Activated T-cell treated with anti-CD3 and anti-CD28 coated beads, Interleukin-2, amount 50 U/mL, for 72 hours (primary cell): Measurements from ENCODE around the gene ZNF488. TPM values are rescaled to one million over a fixed set of nuclear protein-coding genes. Genes with fewer than 3 reads are reported as not detected.

Source experiments
- ATAC-seq, 2 donors: fragments of 150-1000 bp; cut with Tn5 transposase; replicated peaks in 1 of 2; 2 replicates each; pipeline ENCODE4 v1.10.0; 2021; ENCODE audit warnings: moderate library complexity in 2 of 2, mild to moderate bottlenecking in 1 of 2
- DNase-seq, 2 donors: peaks; one replicate each; pipeline ENCODE4 v3.0.0; 2021 to 2022; ENCODE audit warnings: mixed read lengths in 1 of 2
- H3K27ac Mint-ChIP-seq: one replicate; pipeline ENCODE4 v1.8.0; 2022; ENCODE audit warnings: mild to moderate bottlenecking, moderate library complexity, mixed read lengths
- H3K27me3 Mint-ChIP-seq: one replicate; pipeline ENCODE4 v1.8.0; 2022; ENCODE audit warnings: low read depth, mixed read lengths
- H3K36me3 Mint-ChIP-seq, 2 donors: one replicate each; pipeline ENCODE4 v1.8.0; 2022; ENCODE audit warnings: mixed read lengths in 2 of 2, mild to moderate bottlenecking in 1 of 2; ENCODE audit not compliant: insufficient read depth in 2 of 2
- H3K4me1 Mint-ChIP-seq: one replicate; pipeline ENCODE4 v1.8.0; 2022; ENCODE audit warnings: low read depth, mixed read lengths
- H3K4me3 Mint-ChIP-seq, 2 donors: one replicate each; pipeline ENCODE4 v1.8.0; 2022; ENCODE audit warnings: mild to moderate bottlenecking in 2 of 2, mixed read lengths in 2 of 2, moderate library complexity in 2 of 2
- H3K9me3 Mint-ChIP-seq, 2 donors: one replicate each; pipeline ENCODE4 v1.8.0; 2022; ENCODE audit warnings: mixed read lengths in 2 of 2
- total RNA-seq, 2 donors: library from RNA; stranded (reverse); gene quantifications; one replicate each; pipeline ENCODE4 v1.2.3, GENCODE V29; 2022

ZNF488 gene
- total RNA-seq, 2 donors from 2014 or later, result 0.36 to 0.46 TPM

- Mint-ChIP-seq H3K4me1 (no peaks in the 10 kb centered on the region), H3K27me3 (peaks cover 9% of the 10 kb centered on the region), H3K9me3 (no peaks in the 10 kb centered on the region), H3K36me3 (no peaks in the 10 kb centered on the region), H3K27ac (no peak overlapping the region), H3K4me3 (no peak overlapping the region)
- ATAC-seq (no peak), DNase-seq (no peak)
Observed at GRCh38 chr10:47405857-47406547, 21.9 kb upstream of the ZNF488 start.

- Mint-ChIP-seq H3K4me3 (no peak overlapping the region), H3K27me3 (peaks cover 9% of the 10 kb centered on the region), H3K36me3 (no peaks in the 10 kb centered on the region), H3K27ac (no peak overlapping the region), H3K9me3 (no peaks in the 10 kb centered on the region), H3K4me1 (no peaks in the 10 kb centered on the region)
- DNase-seq (no peak), ATAC-seq (no peak)
Observed at GRCh38 chr10:47404937-47405336, 20.8 kb upstream of the ZNF488 start.

- H3K9me3 Mint-ChIP-seq, result no peaks in the 10 kb centered on the region
- ATAC-seq (no peak), DNase-seq (no peak)
- no peak overlapping the region for H3K4me3 Mint-ChIP-seq
- no peaks in the 10 kb centered on the region for H3K4me1 Mint-ChIP-seq
- no peak overlapping the region for H3K27ac Mint-ChIP-seq
- peaks cover 9% of the 10 kb centered on the region for H3K27me3 Mint-ChIP-seq
- H3K36me3 Mint-ChIP-seq, result no peaks in the 10 kb centered on the region
Observed at GRCh38 chr10:47404446-47404845, 20.4 kb upstream of the ZNF488 start.

GRCh38 chr10:47403446-47404318 is 19.6 kb upstream of the ZNF488 start:
- ATAC-seq, result no peak
- Mint-ChIP-seq H3K4me1 (no peaks in the 10 kb centered on the region), H3K4me3 (no peak overlapping the region), H3K36me3 (no peaks in the 10 kb centered on the region), H3K27me3 (peaks cover 14% of the 10 kb centered on the region), H3K27ac (no peak overlapping the region), H3K9me3 (no peaks in the 10 kb centered on the region)
- DNase-seq, result no peak

GRCh38 chr10:47402641-47403301 is 18.7 kb upstream of the ZNF488 start:
- H3K4me3 Mint-ChIP-seq, result no peak overlapping the region
- no peaks in the 10 kb centered on the region for H3K36me3 Mint-ChIP-seq
- H3K9me3 Mint-ChIP-seq, result no peaks in the 10 kb centered on the region
- H3K27ac Mint-ChIP-seq, result no peak overlapping the region
- H3K27me3 Mint-ChIP-seq, result peaks cover 19% of the 10 kb centered on the region
- ATAC-seq, result no peak
- no peaks in the 10 kb centered on the region for H3K4me1 Mint-ChIP-seq
- DNase-seq, result no peak

DNA sequence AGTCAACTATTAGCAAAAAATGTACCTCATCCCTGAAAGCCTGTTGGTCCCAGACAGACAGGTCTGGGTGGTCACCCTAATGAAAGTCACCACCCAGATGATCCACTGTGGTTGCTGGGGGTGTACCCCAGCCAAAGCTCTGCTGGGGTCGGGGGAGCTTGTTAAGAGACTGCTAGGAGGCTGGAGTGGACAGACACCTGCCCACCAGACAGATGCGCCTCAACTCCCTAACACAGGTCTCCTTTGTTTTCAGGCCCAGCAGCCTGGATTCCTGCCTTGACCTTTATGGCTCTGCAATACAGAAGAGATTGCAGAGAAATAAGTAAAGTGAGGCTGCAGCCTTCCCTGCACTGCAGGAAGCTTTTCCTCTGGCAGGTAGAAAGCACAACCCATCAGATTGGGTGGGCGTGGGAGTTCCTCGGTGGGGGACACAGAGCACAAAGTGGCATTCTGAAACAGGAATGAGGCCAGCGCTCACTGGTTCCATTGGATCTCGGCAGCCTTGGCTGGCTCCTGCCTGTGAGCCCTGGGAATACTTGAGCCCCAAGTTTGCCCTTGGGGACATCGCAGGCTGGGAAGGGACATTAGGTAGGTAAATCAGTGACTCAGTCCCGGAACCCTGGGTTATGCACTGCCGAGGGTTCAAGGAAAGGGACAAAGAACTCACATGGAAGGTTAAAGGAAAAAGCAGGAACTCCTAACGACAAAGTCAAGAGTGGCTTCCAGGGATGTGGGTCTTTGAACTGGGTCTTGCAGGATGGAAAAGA is 18.0 kb upstream of the ZNF488 start:
- Mint-ChIP-seq H3K27me3 (peaks cover 21% of the 10 kb centered on the region), H3K4me3 (no peak overlapping the region), H3K27ac (no peak overlapping the region), H3K9me3 (no peaks in the 10 kb centered on the region), H3K36me3 (no peaks in the 10 kb centered on the region), H3K4me1 (peaks cover under 1% of the 10 kb centered on the region)
- DNase-seq (no peak), ATAC-seq (no peak)

DNA sequence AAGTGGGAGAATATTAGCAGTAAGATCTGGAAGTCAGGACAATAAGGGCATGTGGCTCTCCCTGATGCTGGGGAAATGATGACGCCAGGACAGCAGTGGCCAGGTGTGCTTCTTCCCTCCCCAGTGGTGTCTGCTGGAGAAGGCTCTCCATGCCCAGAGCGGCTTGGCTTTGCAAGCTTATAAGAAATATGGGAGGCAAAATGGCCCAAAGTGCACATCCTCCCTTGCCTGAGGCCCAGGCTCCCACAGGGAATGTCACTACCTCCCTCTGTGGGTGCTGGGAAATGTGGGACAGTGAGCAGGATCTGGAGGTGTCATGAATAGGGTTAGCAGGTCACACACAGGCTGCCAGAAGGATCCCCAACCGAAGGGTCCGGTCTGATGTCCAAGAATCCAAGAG is 17.1 kb upstream of the ZNF488 start:
- H3K27ac Mint-ChIP-seq, result no peak overlapping the region
- H3K4me3 Mint-ChIP-seq, result no peak overlapping the region
- peaks cover 29% of the 10 kb centered on the region for H3K27me3 Mint-ChIP-seq
- ATAC-seq (no peak), DNase-seq (no peak)
- H3K4me1 Mint-ChIP-seq, result peaks cover 8% of the 10 kb centered on the region
- no peaks in the 10 kb centered on the region for H3K9me3 Mint-ChIP-seq
- H3K36me3 Mint-ChIP-seq, result no peaks in the 10 kb centered on the region

DNA sequence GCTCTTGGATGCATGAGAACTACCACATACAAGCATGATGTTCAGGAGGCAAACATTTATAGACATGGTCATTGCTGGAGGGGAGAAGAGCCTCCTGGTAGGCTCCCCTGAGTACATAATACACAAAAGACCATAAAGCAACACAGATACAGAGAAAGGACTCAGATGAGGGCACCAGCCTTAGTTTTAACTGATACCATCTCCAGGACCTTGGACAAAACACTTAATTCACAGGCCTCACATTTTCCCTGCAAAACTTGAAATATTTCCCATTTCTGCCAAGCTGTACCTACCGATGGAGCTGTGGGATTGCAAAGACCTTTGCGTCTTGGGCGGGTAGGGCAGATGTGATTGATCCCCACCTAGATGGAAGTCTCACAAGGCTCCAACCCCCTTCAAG is 16.7 kb upstream of the ZNF488 start:
- no peaks in the 10 kb centered on the region for H3K36me3 Mint-ChIP-seq
- H3K27ac Mint-ChIP-seq, result no peak overlapping the region
- H3K9me3 Mint-ChIP-seq, result no peaks in the 10 kb centered on the region
- H3K4me3 Mint-ChIP-seq, result no peak overlapping the region
- DNase-seq (no peak), ATAC-seq (no peak)
- H3K4me1 Mint-ChIP-seq, result peaks cover 8% of the 10 kb centered on the region
- peaks cover 33% of the 10 kb centered on the region for H3K27me3 Mint-ChIP-seq

- Mint-ChIP-seq H3K27me3 (peaks cover 39% of the 10 kb centered on the region), H3K4me3 (no peak overlapping the region)
Observed at GRCh38 chr10:47400251-47400650, 16.2 kb upstream of the ZNF488 start.

DNA sequence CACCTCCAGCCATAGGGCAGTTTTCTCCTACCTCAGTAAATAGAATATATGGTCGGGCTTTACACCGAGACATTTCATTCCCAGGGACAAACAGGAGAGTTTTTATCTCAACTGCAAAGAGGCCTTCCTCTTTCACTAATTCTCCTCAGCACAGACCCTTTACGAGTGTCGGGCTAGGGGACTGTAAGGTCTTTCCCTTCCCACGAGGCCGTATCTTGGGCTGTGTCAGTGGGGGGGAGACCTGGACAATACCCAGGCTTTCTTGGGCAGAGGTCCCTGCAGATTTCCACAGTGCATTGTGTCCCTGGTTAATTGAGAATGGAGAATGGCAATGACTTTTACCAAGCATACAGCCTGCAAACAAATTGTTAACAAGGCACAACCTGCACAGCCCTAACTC is 13.2 kb upstream of the ZNF488 start:
- Mint-ChIP-seq H3K27me3 (peaks cover 57% of the 10 kb centered on the region), H3K27ac (no peak overlapping the region), H3K4me1 (peaks cover 8% of the 10 kb centered on the region), H3K4me3 (no peak overlapping the region), H3K36me3 (no peaks in the 10 kb centered on the region), H3K9me3 (no peaks in the 10 kb centered on the region)
- no peak for ATAC-seq
- no peak for DNase-seq

More at GRCh38 chr10:47400251-47400650, 16.2 kb upstream of the ZNF488 start:
- ATAC-seq, result no peak
- Mint-ChIP-seq H3K4me1 (peaks cover 8% of the 10 kb centered on the region), H3K9me3 (no peaks in the 10 kb centered on the region), H3K36me3 (no peaks in the 10 kb centered on the region), H3K27ac (no peak overlapping the region)
- no peak for DNase-seq

- ATAC-seq (peak; percentile 97), DNase-seq (no peak)
- Mint-ChIP-seq H3K36me3 (no peaks in the 10 kb centered on the region), H3K9me3 (no peaks in the 10 kb centered on the region), H3K27ac (no peak overlapping the region), H3K4me3 (peak overlapping the region in 1 of 2 donors; percentile 29), H3K4me1 (peaks cover 8% of the 10 kb centered on the region), H3K27me3 (peaks cover 65% of the 10 kb centered on the region)
Observed at GRCh38 chr10:47396311-47396717, 12.2 kb upstream of the ZNF488 start.

DNA sequence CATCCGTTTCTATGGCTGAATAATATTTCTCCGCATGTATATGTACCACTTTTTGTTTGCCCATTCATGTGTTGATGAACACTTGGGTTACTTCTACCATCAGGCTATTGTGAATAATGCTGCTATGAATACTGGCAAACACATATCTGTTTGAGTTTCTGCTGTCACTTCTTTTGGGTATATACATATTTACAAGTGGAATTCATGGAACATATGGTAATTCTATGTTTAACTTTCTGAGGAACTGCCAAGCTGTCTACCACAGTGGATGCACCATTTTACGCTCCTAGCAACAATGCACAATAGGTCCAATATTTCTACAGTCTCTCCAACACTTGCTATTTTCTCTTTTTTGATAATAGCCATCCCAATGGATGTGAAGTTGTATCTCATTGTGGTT is 5.5 kb upstream of the ZNF488 start:
- ATAC-seq (no peak), DNase-seq (no peak)
- Mint-ChIP-seq H3K27ac (no peak overlapping the region), H3K4me1 (peaks cover 4% of the 10 kb centered on the region), H3K36me3 (peaks cover 7 to 17% of the 10 kb centered on the region in 2 donors), H3K4me3 (no peak overlapping the region), H3K9me3 (peaks cover 9 to 10% of the 10 kb centered on the region in 2 donors), H3K27me3 (peaks cover 63% of the 10 kb centered on the region)
